Sigmoid colon (tissue), 7 donors: ENCODE data around the gene ABLIM2. TPM values are rescaled to one million over a fixed set of nuclear protein-coding genes. Genes with fewer than 3 reads are reported as not detected.

Experiments used
- DNase-seq: peaks from one replicate; pipeline ENCODE4 v3.0.0-alpha.2; 2019
- H3K27ac ChIP-seq, 4 donors: fragments of 200-600 bp; sonication (generic); one replicate each; pipeline ENCODE4 v1.5.1; 2016 to 2019; ENCODE audit warnings: mild to moderate bottlenecking in 1 of 4
- H3K27me3 ChIP-seq, 3 donors: fragments of 200-600 bp; sonication (generic); one replicate each; pipeline ENCODE4 v1.5.1; 2019; ENCODE audit warnings: mild to moderate bottlenecking in 1 of 3
- H3K36me3 ChIP-seq, 4 donors: fragments of 200-600 bp; sonication (generic); one replicate each; pipeline ENCODE4 v1.5.1; 2016 to 2019
- H3K4me1 ChIP-seq, 4 donors: fragments of 200-600 bp; sonication (generic); one replicate each; pipeline ENCODE4 v1.5.1; 2017 to 2019
- H3K4me3 ChIP-seq, 4 donors: fragments of 200-600 bp; sonication (generic); one replicate each; pipeline ENCODE4 v1.5.1; 2017 to 2019; ENCODE audit warnings: mild to moderate bottlenecking in 2 of 4, moderate library complexity in 1 of 4
- H3K9me3 ChIP-seq, 4 donors: fragments of 200-600 bp in 3 of 4; sonication (generic) in 3 of 4; one replicate each; pipeline versions ENCODE4 v1.5.1 to v1.6.1; 2013 to 2019
- CTCF ChIP-seq, 4 experiments: fragments of 450-650 bp in 3 of 4; fragments of 200-600 bp in 1 of 4; IDR thresholded peaks; one replicate each; pipeline ENCODE4 v1.5.1; 2016 to 2019; ENCODE audit warnings: antibody characterized with exemption in 4 of 4, mild to moderate bottlenecking in 3 of 4, moderate library complexity in 2 of 4
- EP300 ChIP-seq, 4 donors: sonication (generic); formaldehyde crosslinking; IDR thresholded peaks; one replicate each; pipeline ENCODE4 v1.6.1; 2017; ENCODE audit warnings: antibody characterized with exemption in 4 of 4
- POLR2A ChIP-seq, 2 donors: fragments of 450-650 bp; IDR thresholded peaks; one replicate each; pipeline ENCODE4 v1.6.1; 2016; ENCODE audit warnings: antibody characterized with exemption in 2 of 2, mild to moderate bottlenecking in 2 of 2, moderate library complexity in 2 of 2
- POLR2AphosphoS5 ChIP-seq, 4 donors: sonication (generic); formaldehyde crosslinking; IDR thresholded peaks; one replicate each; pipeline ENCODE4 v1.6.1; 2017; ENCODE audit warnings: antibody characterized with exemption in 4 of 4
- WGBS, 2 donors: extraction: QIAGEN DNeasy Blood & Tissue Kit; methylation state at CpG; one replicate each; pipeline ENCODE4 v1.1.7; 2013; 5-methylcytosine and 5-hydroxymethylcytosine counted together
- intact Hi-C: fragments of 100-400 bp; cut with DNase I; formaldehyde crosslinking; loops from one replicate; pipeline ENCODE4 v1.15.1; 2023
- polyA plus RNA-seq, 3 donors: library from polyadenylated mRNA; stranded (reverse); fragments of 200-250 nt; gene quantifications; one replicate each; pipeline ENCODE4 v1.2.3, GENCODE V29; 2013
- total RNA-seq, 4 donors: library from RNA; depleted of rRNA; stranded (reverse); fragments of >200 nt; gene quantifications; one replicate each; pipeline ENCODE4 v1.1.0, GENCODE V29; 2016
- donor health status: healthy with polysubstance abuse.
- donor health status: Bipolar disorder and iron deficiency.
- donor health status: healthy.

Gene ABLIM2
- total and polyA plus RNA-seq, 7 donors: 3.1 to 15.0 (median 7.4) TPM

- Histone ChIP-seq H3K36me3 (no peaks in the 10 kb centered on the region), H3K4me3 (no peak overlapping the region), H3K9me3 (peaks cover 0 to 8% (median 4%) of the 10 kb centered on the region in 4 donors), H3K27me3 (no peaks in the 10 kb centered on the region), H3K4me1 (no peaks in the 10 kb centered on the region), H3K27ac (no peak overlapping the region)
- no peak for DNase-seq
- WGBS, 2 donors: 92 to 93% methylated on average over 12 of the region's 12 CpGs
- intact Hi-C loops: no loop called here
- TF ChIP-seq POLR2AphosphoS5 (IDR thresholded peaks at IDR 0.05) (no peak), EP300 (IDR thresholded peaks at IDR 0.05) (no peak), POLR2A (IDR thresholded peaks at IDR 0.05) (no peak), CTCF (IDR thresholded peaks at IDR 0.05) (no peak)
Measured at GRCh38 chr4:8088966-8089491, 69.6 kb downstream of the ABLIM2 start.

- no peak for DNase-seq
- Histone ChIP-seq H3K9me3 (peaks cover 0 to 2% (median 0%) of the 10 kb centered on the region in 4 donors), H3K36me3 (no peaks in the 10 kb centered on the region), H3K27me3 (no peaks in the 10 kb centered on the region), H3K27ac (no peak overlapping the region), H3K4me3 (no peak overlapping the region), H3K4me1 (no peaks in the 10 kb centered on the region)
- TF ChIP-seq POLR2AphosphoS5 (IDR thresholded peaks at IDR 0.05): no peak
- TF ChIP-seq CTCF (IDR thresholded peaks at IDR 0.05): no peak
- no peak for TF ChIP-seq POLR2A (IDR thresholded peaks at IDR 0.05)
- no peak for TF ChIP-seq EP300 (IDR thresholded peaks at IDR 0.05)
- 88 to 91% methylated on average over 18 of the region's 18 CpGs for WGBS, 2 donors
- intact Hi-C loops: no loop called here
Measured at GRCh38 chr4:8087921-8088495, 70.6 kb downstream of the ABLIM2 start.

GRCh38 chr4:8086783-8087445 lies 71.7 kb downstream of the ABLIM2 start:
- 65 to 69% methylated on average over 14 of the region's 14 CpGs for WGBS, 2 donors
- TF ChIP-seq POLR2AphosphoS5 (IDR thresholded peaks at IDR 0.05) (no peak), CTCF (IDR thresholded peaks at IDR 0.05) (no peak), POLR2A (IDR thresholded peaks at IDR 0.05) (no peak), EP300 (IDR thresholded peaks at IDR 0.05) (no peak)

GRCh38 chr4:8085491-8086117 lies 73.0 kb downstream of the ABLIM2 start:
- Histone ChIP-seq H3K9me3 (no peaks in the 10 kb centered on the region), H3K36me3 (no peaks in the 10 kb centered on the region), H3K4me1 (no peaks in the 10 kb centered on the region), H3K27me3 (no peaks in the 10 kb centered on the region), H3K27ac (no peak overlapping the region), H3K4me3 (no peak overlapping the region)
- DNase-seq: no peak
- WGBS, 2 donors: 88 to 90% methylated on average over 22 of the region's 22 CpGs
- intact Hi-C loops: no loop called here
- TF ChIP-seq CTCF (IDR thresholded peaks at IDR 0.05) (no peak), POLR2A (IDR thresholded peaks at IDR 0.05) (no peak), POLR2AphosphoS5 (IDR thresholded peaks at IDR 0.05) (no peak), EP300 (IDR thresholded peaks at IDR 0.05) (no peak)

More at GRCh38 chr4:8086783-8087445, 71.7 kb downstream of the ABLIM2 start:
- no peak for DNase-seq
- peak overlapping the region in 1 of 4 donors; percentile 2 for H3K27ac ChIP-seq
- intact Hi-C loops: no loop called here
- no peaks in the 10 kb centered on the region for H3K9me3 ChIP-seq
- H3K4me3 ChIP-seq: no peak overlapping the region
- no peaks in the 10 kb centered on the region for H3K36me3 ChIP-seq
- no peaks in the 10 kb centered on the region for H3K27me3 ChIP-seq
- no peaks in the 10 kb centered on the region for H3K4me1 ChIP-seq
